Mammary epithelial cell (primary cell): ENCODE measurements around the gene MAFF.

Source experiments
- CTCF ChIP-seq, 2 donors: IDR thresholded peaks in 1 of 2; conservative IDR thresholded peaks in 1 of 2; 2 replicates each; pipeline ENCODE4 v1.5.1; 2011 to 2012; ENCODE audit warnings: inconsistent platforms in 2 of 2, low read length in 2 of 2, mild to moderate bottlenecking in 2 of 2, control low read depth in 1 of 2, low read depth in 1 of 2; ENCODE audit not compliant: insufficient read depth in 1 of 2; ENCODE audit errors: extremely low read depth in 1 of 2
- EZH2 ChIP-seq: IDR thresholded peaks from 2 replicates; pipeline ENCODE4 v1.6.1; 2012; ENCODE audit warnings: low read length, inconsistent platforms, borderline replicate concordance

GRCh38 chr22:38220653-38221386, 19.0 kb downstream of the MAFF start:
- no peak for TF ChIP-seq CTCF (conservative IDR thresholded peaks at IDR 0.05 in 1 of 2, IDR thresholded peaks at IDR 0.05 in 1 of 2; ENCODE audit: extremely low read depth in 1 of 2, insufficient read depth in 1 of 2, low read depth in 1 of 2, low read length in 2 of 2)
- TF ChIP-seq EZH2, result no peak
